ENCODE data around the gene ALDH18A1.

ALDH18A1 gene

DNA sequence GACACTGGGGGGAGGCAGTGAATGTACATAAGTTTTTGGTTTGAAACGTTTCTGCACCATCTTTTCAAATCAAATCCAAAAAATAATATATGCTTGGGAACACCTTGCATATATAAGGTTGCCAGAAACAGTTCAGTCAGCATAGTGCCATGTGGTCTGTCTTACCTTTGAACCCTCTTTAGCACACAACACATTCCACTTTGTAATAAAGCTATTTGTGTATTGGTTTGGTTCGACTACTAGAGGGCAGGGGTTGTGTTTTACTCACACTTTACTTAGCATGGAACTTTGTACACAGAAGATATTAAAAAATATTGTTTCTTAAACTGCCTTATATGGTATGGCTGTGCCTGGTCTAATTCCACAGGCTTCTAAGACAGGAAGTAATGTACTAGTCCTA is 43.2 kb downstream of the ALDH18A1 start:
- Histone ChIP-seq H3K36me3 (peaks cover 95% of the 10 kb centered on the region), H3K4me3 (ENCODE audit: low read depth, low read length) (no peak overlapping the region), H3K9me3 (ENCODE audit: severe bottlenecking) (no peaks in the 10 kb centered on the region), H3K27ac (no peak overlapping the region), H3K27me3 (ENCODE audit: insufficient read depth, low read depth, severe bottlenecking) (no peaks in the 10 kb centered on the region)
- TF ChIP-seq, protein P1, sequence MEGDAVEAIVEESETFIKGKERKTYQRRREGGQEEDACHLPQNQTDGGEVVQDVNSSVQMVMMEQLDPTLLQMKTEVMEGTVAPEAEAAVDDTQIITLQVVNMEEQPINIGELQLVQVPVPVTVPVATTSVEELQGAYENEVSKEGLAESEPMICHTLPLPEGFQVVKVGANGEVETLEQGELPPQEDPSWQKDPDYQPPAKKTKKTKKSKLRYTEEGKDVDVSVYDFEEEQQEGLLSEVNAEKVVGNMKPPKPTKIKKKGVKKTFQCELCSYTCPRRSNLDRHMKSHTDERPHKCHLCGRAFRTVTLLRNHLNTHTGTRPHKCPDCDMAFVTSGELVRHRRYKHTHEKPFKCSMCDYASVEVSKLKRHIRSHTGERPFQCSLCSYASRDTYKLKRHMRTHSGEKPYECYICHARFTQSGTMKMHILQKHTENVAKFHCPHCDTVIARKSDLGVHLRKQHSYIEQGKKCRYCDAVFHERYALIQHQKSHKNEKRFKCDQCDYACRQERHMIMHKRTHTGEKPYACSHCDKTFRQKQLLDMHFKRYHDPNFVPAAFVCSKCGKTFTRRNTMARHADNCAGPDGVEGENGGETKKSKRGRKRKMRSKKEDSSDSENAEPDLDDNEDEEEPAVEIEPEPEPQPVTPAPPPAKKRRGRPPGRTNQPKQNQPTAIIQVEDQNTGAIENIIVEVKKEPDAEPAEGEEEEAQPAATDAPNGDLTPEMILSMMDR (IDR thresholded peaks at IDR 0.05; ENCODE audit: low read depth, low read length): no peak
- no peak for DNase-seq

DNA sequence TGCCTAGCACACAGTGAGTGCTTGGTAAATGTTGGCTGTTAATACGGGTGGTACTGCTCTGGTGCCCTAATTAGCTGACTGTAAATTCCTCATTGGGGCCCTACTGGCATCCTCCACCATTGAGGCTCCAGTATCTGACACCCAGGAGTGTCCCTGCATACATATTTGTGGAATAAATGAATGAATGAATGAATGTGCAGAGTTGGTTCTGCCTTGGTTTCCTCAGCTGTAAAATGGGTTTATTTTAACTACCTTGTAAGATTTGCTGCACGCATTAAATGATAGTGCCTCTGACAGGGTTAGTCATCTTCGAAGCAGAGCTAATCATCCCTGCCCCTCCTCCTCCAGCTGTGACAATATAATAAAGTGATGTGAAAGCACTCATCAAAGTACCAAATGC is 45.8 kb downstream of the ALDH18A1 start:
- H3K36me3 ChIP-seq: peaks cover 96% of the 10 kb centered on the region
- DNase-seq: no peak
- no peaks in the 10 kb centered on the region for H3K27me3 ChIP-seq (ENCODE audit: insufficient read depth, low read depth, severe bottlenecking)
- H3K4me3 ChIP-seq (ENCODE audit: low read depth, low read length): no peak overlapping the region
- no peak overlapping the region for H3K27ac ChIP-seq
- TF ChIP-seq, protein P1 (IDR thresholded peaks at IDR 0.05; ENCODE audit: low read depth, low read length): no peak
- H3K9me3 ChIP-seq (ENCODE audit: severe bottlenecking): no peaks in the 10 kb centered on the region

DNA sequence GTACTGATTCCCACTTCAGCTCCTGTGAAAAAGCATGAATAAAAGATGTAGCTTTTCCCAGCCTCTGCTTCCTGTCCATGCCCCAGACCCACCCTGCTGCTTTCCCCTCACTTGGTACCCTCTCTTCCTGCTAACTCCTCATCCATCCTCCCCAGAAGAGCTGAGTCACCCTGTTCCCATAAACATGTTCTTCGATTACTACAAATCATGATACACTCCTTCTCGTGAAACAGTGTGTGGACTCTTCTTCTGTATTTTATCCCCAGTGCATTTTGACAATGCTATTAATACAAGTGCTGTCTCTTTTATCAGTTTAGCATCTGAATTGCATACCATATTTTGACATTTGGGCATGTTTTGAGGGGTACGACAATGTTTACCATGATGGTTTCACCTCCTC is 49.6 kb downstream of the ALDH18A1 start:
- H3K36me3 ChIP-seq: peaks cover 66% of the 10 kb centered on the region

DNA sequence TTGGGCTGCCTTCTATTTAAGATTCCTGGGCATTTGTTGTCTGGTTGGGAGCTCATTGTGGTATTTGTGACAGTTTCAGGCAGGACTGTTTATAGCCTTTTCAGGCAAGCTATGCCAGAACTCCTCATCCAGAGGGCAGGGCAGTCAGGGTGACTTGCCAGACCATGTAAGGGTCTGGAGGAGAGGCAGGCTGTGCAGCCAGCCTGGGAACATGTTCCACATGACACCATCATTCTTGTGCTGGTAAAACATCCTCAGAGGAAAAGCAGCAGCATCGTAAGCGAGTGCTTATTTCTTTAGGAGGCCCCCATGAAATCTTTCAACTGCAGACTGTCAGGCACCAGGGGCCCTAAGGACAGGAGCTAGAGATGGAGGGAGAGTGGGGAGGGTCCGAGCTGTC is 51.3 kb downstream of the ALDH18A1 start:
- no peaks in the 10 kb centered on the region for H3K27me3 ChIP-seq (ENCODE audit: insufficient read depth, low read depth, severe bottlenecking)
- H3K27ac ChIP-seq: no peak overlapping the region
- peaks cover 51% of the 10 kb centered on the region for H3K36me3 ChIP-seq
- no peak for DNase-seq
- no peaks in the 10 kb centered on the region for H3K9me3 ChIP-seq (ENCODE audit: severe bottlenecking)
- H3K4me3 ChIP-seq (ENCODE audit: low read depth, low read length): no peak overlapping the region
- TF ChIP-seq, protein P1 (IDR thresholded peaks at IDR 0.05; ENCODE audit: low read depth, low read length): no peak

More for the DNA sequence above, 49.6 kb downstream of the ALDH18A1 start:
- Histone ChIP-seq H3K9me3 (ENCODE audit: severe bottlenecking) (no peaks in the 10 kb centered on the region), H3K4me3 (ENCODE audit: low read depth, low read length) (no peak overlapping the region), H3K27me3 (ENCODE audit: insufficient read depth, low read depth, severe bottlenecking) (no peaks in the 10 kb centered on the region), H3K27ac (no peak overlapping the region)
- TF ChIP-seq, protein P1 (IDR thresholded peaks at IDR 0.05; ENCODE audit: low read depth, low read length): no peak
- DNase-seq: no peak

DNA sequence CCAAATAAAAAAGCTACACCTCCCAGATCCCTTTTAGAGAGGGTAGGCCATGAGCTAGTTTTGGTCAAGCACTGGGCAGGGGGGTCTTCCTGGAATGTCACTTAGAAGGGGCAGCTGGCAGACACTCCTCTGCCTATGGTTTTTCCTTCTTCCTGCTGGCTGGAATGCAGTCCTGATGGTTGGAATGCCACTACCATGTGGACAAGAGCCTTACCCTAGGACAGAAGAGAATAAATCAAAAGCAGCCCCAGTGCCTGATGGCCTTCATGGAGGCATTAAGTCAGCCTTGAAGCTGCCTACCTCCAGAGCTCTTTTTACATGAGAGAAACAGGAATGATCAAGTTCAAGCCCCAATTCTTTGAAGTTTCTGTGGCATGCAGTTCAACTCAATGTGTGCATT is 51.9 kb downstream of the ALDH18A1 start:
- TF ChIP-seq, protein P1 (IDR thresholded peaks at IDR 0.05; ENCODE audit: low read depth, low read length): no peak
- H3K27me3 ChIP-seq (ENCODE audit: insufficient read depth, low read depth, severe bottlenecking): no peaks in the 10 kb centered on the region
- no peaks in the 10 kb centered on the region for H3K9me3 ChIP-seq (ENCODE audit: severe bottlenecking)
- no peak overlapping the region for H3K27ac ChIP-seq
- no peak overlapping the region for H3K4me3 ChIP-seq (ENCODE audit: low read depth, low read length)
- DNase-seq: no peak
- peaks cover 46% of the 10 kb centered on the region for H3K36me3 ChIP-seq

DNA sequence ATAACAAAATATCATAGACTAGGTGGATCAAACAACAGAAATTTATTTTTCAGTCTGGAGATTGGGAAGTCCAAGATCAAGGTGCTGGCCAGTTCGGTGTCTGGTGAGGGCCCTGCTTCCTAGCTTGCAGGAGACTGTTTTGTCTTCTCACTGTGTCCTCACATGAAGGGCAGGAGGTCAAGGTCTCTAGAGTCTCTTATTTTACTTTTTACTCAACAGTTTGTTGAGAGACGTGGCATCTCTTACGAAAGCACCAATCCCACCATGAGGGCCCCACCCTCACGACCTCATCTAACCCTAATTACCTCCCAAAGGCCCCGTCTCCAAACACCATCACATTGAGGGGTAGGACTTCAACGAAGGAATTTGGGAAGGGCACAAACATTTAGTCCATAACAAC is 54.1 kb downstream of the ALDH18A1 start:
- Histone ChIP-seq H3K27me3 (ENCODE audit: insufficient read depth, low read depth, severe bottlenecking) (no peaks in the 10 kb centered on the region), H3K4me3 (ENCODE audit: low read depth, low read length) (no peak overlapping the region), H3K36me3 (peaks cover 23% of the 10 kb centered on the region), H3K27ac (no peak overlapping the region), H3K9me3 (ENCODE audit: severe bottlenecking) (no peaks in the 10 kb centered on the region)
- no peak for DNase-seq
- TF ChIP-seq, protein P1 (IDR thresholded peaks at IDR 0.05; ENCODE audit: low read depth, low read length): no peak

All from WERI-Rb-1 (cell line).